Measurements from ENCODE around the gene CX3CR1. TPM values are rescaled to one million over a fixed set of nuclear protein-coding genes. Genes with fewer than 3 reads are reported as not detected.
A peak's percentile ranks its signal among the peaks of the same experiment; 100 is the strongest.

Gene CX3CR1
- total RNA-seq, 1 donor from 2014 or later: 0.32 TPM

- Histone ChIP-seq H3K4me2 (ENCODE audit: low read length) (no peak overlapping the region), H4K20me1 (ENCODE audit: insufficient read depth, low read length) (no peaks in the 10 kb centered on the region), H3K9me3 (ENCODE audit: insufficient read depth, low read depth, low read length) (no peaks in the 10 kb centered on the region), H3K36me3 (ENCODE audit: insufficient read depth, low read length) (no peaks in the 10 kb centered on the region), H3K79me2 (ENCODE audit: insufficient read depth, low read length) (no peaks in the 10 kb centered on the region), H3K27me3 (ENCODE audit: insufficient read depth, low read length) (peaks cover 9% of the 10 kb centered on the region), H3K27ac (ENCODE audit: low read depth, low read length) (no peak overlapping the region), H3K9ac (ENCODE audit: low read length) (no peak overlapping the region), H3K4me1 (ENCODE audit: insufficient read depth, low read length) (no peaks in the 10 kb centered on the region), H3K4me3 (ENCODE audit: insufficient read depth, low read depth, low read length) (no peak overlapping the region), H2AFZ (ENCODE audit: low read depth, low read length) (no peak overlapping the region)
- no peak for DNase-seq (ENCODE audit: low read depth)
- Mint-ChIP-seq H3K9me3 (ENCODE audit: unreplicated experiment) (peaks cover 3% of the 10 kb centered on the region), H3K27me3 (ENCODE audit: low read depth, unreplicated experiment) (peaks cover 32% of the 10 kb centered on the region), H3K27ac (ENCODE audit: unreplicated experiment) (no peak overlapping the region), H3K4me1 (ENCODE audit: low read depth, unreplicated experiment) (no peaks in the 10 kb centered on the region), H3K36me3 (ENCODE audit: low read depth, unreplicated experiment) (no peaks in the 10 kb centered on the region), H3K4me3 (ENCODE audit: unreplicated experiment) (no peak overlapping the region)
- TF ChIP-seq CTCF (IDR thresholded peaks at IDR 0.05; ENCODE audit: insufficient read depth, low read depth, low read length) (no peak), EZH2 (IDR thresholded peaks at IDR 0.05; ENCODE audit: insufficient read depth, low read length) (no peak)
- no peak for FAIRE-seq
Observed at GRCh38 chr3:39262846-39263245, 17.0 kb downstream of the CX3CR1 start.

DNA sequence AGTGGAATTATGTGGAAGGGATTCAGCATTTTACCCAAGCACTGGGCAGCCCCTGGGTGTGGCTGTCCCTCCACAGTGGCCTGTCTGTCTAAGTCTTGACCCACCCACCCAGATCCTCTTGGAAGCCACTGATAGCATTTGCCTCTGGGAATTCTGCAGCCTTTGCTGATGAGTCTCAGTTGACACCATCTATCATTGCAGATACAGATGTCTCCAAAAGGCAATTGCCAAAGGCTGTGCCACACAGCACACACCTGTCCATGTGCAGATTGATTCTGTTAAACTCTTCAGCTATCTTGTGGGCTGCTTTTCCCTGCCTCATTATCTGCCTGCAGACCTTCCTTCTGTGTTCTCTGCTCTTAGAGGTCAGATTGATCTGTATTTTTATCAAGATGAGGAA is 18.1 kb downstream of the CX3CR1 start:
- no peak for DNase-seq (ENCODE audit: low read depth)
- no peak overlapping the region for H3K9ac ChIP-seq (ENCODE audit: low read length)
- no peaks in the 10 kb centered on the region for H3K4me1 Mint-ChIP-seq (ENCODE audit: low read depth, unreplicated experiment)
- no peak overlapping the region for H2AFZ ChIP-seq (ENCODE audit: low read depth, low read length)
- no peak overlapping the region for H3K4me3 ChIP-seq (ENCODE audit: insufficient read depth, low read depth, low read length)
- no peaks in the 10 kb centered on the region for H3K36me3 ChIP-seq (ENCODE audit: insufficient read depth, low read length)
- no peaks in the 10 kb centered on the region for H3K9me3 ChIP-seq (ENCODE audit: insufficient read depth, low read depth, low read length)
- H3K36me3 Mint-ChIP-seq (ENCODE audit: low read depth, unreplicated experiment): no peaks in the 10 kb centered on the region
- no peak overlapping the region for H3K27ac ChIP-seq (ENCODE audit: low read depth, low read length)
- no peak overlapping the region for H3K4me3 Mint-ChIP-seq (ENCODE audit: unreplicated experiment)
- no peak for TF ChIP-seq EZH2 (IDR thresholded peaks at IDR 0.05; ENCODE audit: insufficient read depth, low read length)
- TF ChIP-seq CTCF (IDR thresholded peaks at IDR 0.05; ENCODE audit: insufficient read depth, low read depth, low read length): no peak
- no peak for FAIRE-seq
- peaks cover 9% of the 10 kb centered on the region for H3K27me3 ChIP-seq (ENCODE audit: insufficient read depth, low read length)
- peaks cover 3% of the 10 kb centered on the region for H3K9me3 Mint-ChIP-seq (ENCODE audit: unreplicated experiment)
- no peaks in the 10 kb centered on the region for H4K20me1 ChIP-seq (ENCODE audit: insufficient read depth, low read length)
- H3K27ac Mint-ChIP-seq (ENCODE audit: unreplicated experiment): no peak overlapping the region
- H3K27me3 Mint-ChIP-seq (ENCODE audit: low read depth, unreplicated experiment): peaks cover 40% of the 10 kb centered on the region
- no peak overlapping the region for H3K4me2 ChIP-seq (ENCODE audit: low read length)
- no peaks in the 10 kb centered on the region for H3K79me2 ChIP-seq (ENCODE audit: insufficient read depth, low read length)
- H3K4me1 ChIP-seq (ENCODE audit: insufficient read depth, low read length): no peaks in the 10 kb centered on the region

DNA sequence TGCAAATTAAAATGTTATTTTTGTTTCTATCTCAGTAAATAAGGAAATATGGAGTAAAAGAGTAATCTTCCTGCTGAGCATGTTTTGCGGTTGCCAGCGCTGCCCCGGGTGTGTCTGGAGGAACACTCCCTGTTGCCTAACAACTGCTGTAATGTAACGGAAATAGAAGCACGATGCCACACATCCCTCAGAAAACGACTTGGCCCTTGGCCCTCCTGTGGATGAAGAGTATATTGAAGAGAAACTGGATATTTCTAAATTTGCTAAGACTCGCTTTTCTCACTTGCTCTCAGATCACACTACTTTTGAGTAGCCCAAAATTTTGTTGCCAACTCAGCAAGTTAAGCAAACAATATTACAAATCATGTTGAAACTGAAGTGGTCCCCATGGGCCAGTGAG is 18.9 kb downstream of the CX3CR1 start:
- no peaks in the 10 kb centered on the region for H3K9me3 ChIP-seq (ENCODE audit: insufficient read depth, low read depth, low read length)
- Mint-ChIP-seq H3K27me3 (ENCODE audit: low read depth, unreplicated experiment) (peaks cover 37% of the 10 kb centered on the region), H3K4me3 (ENCODE audit: unreplicated experiment) (no peak overlapping the region), H3K36me3 (ENCODE audit: low read depth, unreplicated experiment) (no peaks in the 10 kb centered on the region), H3K9me3 (ENCODE audit: unreplicated experiment) (peaks cover 3% of the 10 kb centered on the region), H3K4me1 (ENCODE audit: low read depth, unreplicated experiment) (no peaks in the 10 kb centered on the region), H3K27ac (ENCODE audit: unreplicated experiment) (peak overlapping the region; percentile 30)
- no peak overlapping the region for H3K4me3 ChIP-seq (ENCODE audit: insufficient read depth, low read depth, low read length)
- H3K27me3 ChIP-seq (ENCODE audit: insufficient read depth, low read length): peaks cover 7% of the 10 kb centered on the region
- no peaks in the 10 kb centered on the region for H3K79me2 ChIP-seq (ENCODE audit: insufficient read depth, low read length)
- no peaks in the 10 kb centered on the region for H3K4me1 ChIP-seq (ENCODE audit: insufficient read depth, low read length)
- FAIRE-seq (peak; percentile 85), DNase-seq (ENCODE audit: low read depth) (peak; percentile 77)
- H3K4me2 ChIP-seq (ENCODE audit: low read length): no peak overlapping the region
- H3K27ac ChIP-seq (ENCODE audit: low read depth, low read length): no peak overlapping the region
- H2AFZ ChIP-seq (ENCODE audit: low read depth, low read length): no peak overlapping the region
- no peak for TF ChIP-seq EZH2 (IDR thresholded peaks at IDR 0.05; ENCODE audit: insufficient read depth, low read length)
- peak; percentile 41 for TF ChIP-seq CTCF (IDR thresholded peaks at IDR 0.05; ENCODE audit: insufficient read depth, low read depth, low read length)
- H3K9ac ChIP-seq (ENCODE audit: low read length): peak overlapping the region; percentile 19
- no peaks in the 10 kb centered on the region for H3K36me3 ChIP-seq (ENCODE audit: insufficient read depth, low read length)
- H4K20me1 ChIP-seq (ENCODE audit: insufficient read depth, low read length): no peaks in the 10 kb centered on the region

All from astrocyte (in vitro differentiated cells and primary cell).